ENCODE measurements around the gene DDAH2. TPM values are rescaled to one million over a fixed set of nuclear protein-coding genes. Genes with fewer than 3 reads are reported as not detected.
A peak's percentile ranks its signal among the peaks of the same experiment; 100 is the strongest.

DDAH2 gene
- total and polyA plus RNA-seq, 10 of the 15 experiments (the other 5 are each of a cell fraction or from before 2014, with no cell fraction given): 0.35 to 9.9 (median 6.2) TPM

DNA sequence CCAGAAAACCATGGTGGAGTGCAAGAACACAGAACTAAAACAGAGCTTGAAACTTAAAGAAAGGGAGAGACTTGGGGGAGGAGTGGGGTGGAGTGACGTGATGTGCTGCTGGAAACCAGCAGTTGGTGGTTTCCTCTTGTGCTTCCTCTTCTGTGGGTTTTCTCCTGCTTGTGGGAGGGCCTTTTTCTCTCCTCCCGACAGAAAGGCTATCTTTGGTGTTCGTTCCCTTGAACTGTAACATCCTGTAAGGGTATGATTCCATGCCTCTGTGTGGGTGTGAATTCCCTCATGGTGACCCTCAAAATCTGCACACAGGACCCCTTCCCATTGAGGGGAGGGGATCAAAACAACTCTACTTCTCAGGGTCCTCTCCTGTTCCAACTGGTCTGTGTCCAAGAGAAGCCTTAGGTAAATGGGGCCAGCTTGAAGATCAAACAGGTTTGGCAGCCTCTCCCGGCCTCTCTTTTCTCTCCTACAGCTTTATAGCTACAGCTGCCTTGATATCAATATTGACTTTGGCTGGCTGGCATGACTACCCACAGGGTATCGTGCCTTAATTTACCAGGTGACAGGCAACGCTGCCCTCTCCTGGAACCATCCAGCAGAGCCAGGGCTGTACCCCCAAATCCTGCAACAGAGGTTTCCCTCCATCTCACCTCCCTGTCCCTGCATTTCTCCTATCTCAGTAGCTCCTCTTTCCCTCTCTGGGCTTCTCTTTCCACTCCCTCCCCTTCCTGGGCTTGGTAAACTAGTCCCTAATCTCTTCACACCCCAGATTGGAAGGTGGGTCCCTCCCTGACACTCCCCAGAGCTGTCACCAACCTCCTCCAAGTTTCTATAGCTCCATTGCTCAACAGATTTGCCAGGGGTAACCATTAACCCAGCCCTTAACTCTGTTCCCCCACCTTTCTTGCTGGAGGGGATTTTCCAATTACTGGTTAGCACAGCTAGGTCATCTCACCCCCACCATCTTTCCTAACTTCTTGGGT, 9.2 kb upstream of the DDAH2 start (continued):
- TF ChIP-seq, protein P1, sequence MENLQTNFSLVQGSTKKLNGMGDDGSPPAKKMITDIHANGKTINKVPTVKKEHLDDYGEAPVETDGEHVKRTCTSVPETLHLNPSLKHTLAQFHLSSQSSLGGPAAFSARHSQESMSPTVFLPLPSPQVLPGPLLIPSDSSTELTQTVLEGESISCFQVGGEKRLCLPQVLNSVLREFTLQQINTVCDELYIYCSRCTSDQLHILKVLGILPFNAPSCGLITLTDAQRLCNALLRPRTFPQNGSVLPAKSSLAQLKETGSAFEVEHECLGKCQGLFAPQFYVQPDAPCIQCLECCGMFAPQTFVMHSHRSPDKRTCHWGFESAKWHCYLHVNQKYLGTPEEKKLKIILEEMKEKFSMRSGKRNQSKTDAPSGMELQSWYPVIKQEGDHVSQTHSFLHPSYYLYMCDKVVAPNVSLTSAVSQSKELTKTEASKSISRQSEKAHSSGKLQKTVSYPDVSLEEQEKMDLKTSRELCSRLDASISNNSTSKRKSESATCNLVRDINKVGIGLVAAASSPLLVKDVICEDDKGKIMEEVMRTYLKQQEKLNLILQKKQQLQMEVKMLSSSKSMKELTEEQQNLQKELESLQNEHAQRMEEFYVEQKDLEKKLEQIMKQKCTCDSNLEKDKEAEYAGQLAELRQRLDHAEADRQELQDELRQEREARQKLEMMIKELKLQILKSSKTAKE (IDR thresholded peaks at IDR 0.05; ENCODE audit: low read depth, poor library complexity, severe bottlenecking): peak; percentile 46
- TF ChIP-seq FOXM1 (IDR thresholded peaks at IDR 0.05; ENCODE audit: low read depth, low read length) (no peak), IKZF1 (conservative IDR thresholded peaks at IDR 0.05) (peak; percentile 98), RFX5 (IDR thresholded peaks at IDR 0.05; ENCODE audit: low read depth, low read length) (no peak), FOS (IDR thresholded peaks at IDR 0.05; ENCODE audit: borderline replicate concordance, extremely low read depth, insufficient read length) (no peak), TBL1XR1 (IDR thresholded peaks at IDR 0.05; ENCODE audit: low read depth, low read length) (no peak; the same call in 1 of the 2 replicates), TCF12 (IDR thresholded peaks at IDR 0.05; ENCODE audit: low read depth, low read length) (no peak), ZNF24 (IDR thresholded peaks at IDR 0.05) (peak; percentile 90), CHD2 (IDR thresholded peaks at IDR 0.05; ENCODE audit: borderline replicate concordance, low read depth, low read length) (peak; percentile 37; the same call in 1 of the 2 replicates), SMAD1 (IDR thresholded peaks at IDR 0.05; ENCODE audit: low read depth, partially characterized antibody) (peak; percentile 72), PAX5 (IDR thresholded peaks at IDR 0.05; ENCODE audit: borderline replicate concordance, low read depth, low read length) (0 out of 2 replicates have a peak, but pooled peaks have one; percentile 32), CREM (IDR thresholded peaks at IDR 0.05; ENCODE audit: low read depth) (peak; percentile 82), POLR2A (IDR thresholded peaks at IDR 0.05; ENCODE audit: low read depth, low read length) (peak; percentile 50), SIN3A (IDR thresholded peaks at IDR 0.05; ENCODE audit: low read depth, low read length) (peak; percentile 72; the same call in 1 of the 2 replicates), BHLHE40 (IDR thresholded peaks at IDR 0.05; ENCODE audit: borderline replicate concordance in 1 of 2, low read depth in 2 of 2, low read length in 1 of 2) (peak; percentile 20 to 54; a peak in 1 of 4 replicates), SPI1 (IDR thresholded peaks at IDR 0.05; ENCODE audit: borderline replicate concordance, insufficient read depth, low read depth, low read length) (peak; percentile 71)
- TF ChIP-seq, protein P2, sequence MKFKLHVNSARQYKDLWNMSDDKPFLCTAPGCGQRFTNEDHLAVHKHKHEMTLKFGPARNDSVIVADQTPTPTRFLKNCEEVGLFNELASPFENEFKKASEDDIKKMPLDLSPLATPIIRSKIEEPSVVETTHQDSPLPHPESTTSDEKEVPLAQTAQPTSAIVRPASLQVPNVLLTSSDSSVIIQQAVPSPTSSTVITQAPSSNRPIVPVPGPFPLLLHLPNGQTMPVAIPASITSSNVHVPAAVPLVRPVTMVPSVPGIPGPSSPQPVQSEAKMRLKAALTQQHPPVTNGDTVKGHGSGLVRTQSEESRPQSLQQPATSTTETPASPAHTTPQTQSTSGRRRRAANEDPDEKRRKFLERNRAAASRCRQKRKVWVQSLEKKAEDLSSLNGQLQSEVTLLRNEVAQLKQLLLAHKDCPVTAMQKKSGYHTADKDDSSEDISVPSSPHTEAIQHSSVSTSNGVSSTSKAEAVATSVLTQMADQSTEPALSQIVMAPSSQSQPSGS (IDR thresholded peaks at IDR 0.05; ENCODE audit: low read length): no peak
- TF ChIP-seq, protein P3, sequence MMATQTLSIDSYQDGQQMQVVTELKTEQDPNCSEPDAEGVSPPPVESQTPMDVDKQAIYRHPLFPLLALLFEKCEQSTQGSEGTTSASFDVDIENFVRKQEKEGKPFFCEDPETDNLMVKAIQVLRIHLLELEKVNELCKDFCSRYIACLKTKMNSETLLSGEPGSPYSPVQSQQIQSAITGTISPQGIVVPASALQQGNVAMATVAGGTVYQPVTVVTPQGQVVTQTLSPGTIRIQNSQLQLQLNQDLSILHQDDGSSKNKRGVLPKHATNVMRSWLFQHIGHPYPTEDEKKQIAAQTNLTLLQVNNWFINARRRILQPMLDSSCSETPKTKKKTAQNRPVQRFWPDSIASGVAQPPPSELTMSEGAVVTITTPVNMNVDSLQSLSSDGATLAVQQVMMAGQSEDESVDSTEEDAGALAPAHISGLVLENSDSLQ (IDR thresholded peaks at IDR 0.05): peak; percentile 48; the same call in 1 of the 2 replicates
- TF ChIP-seq, protein P4, sequence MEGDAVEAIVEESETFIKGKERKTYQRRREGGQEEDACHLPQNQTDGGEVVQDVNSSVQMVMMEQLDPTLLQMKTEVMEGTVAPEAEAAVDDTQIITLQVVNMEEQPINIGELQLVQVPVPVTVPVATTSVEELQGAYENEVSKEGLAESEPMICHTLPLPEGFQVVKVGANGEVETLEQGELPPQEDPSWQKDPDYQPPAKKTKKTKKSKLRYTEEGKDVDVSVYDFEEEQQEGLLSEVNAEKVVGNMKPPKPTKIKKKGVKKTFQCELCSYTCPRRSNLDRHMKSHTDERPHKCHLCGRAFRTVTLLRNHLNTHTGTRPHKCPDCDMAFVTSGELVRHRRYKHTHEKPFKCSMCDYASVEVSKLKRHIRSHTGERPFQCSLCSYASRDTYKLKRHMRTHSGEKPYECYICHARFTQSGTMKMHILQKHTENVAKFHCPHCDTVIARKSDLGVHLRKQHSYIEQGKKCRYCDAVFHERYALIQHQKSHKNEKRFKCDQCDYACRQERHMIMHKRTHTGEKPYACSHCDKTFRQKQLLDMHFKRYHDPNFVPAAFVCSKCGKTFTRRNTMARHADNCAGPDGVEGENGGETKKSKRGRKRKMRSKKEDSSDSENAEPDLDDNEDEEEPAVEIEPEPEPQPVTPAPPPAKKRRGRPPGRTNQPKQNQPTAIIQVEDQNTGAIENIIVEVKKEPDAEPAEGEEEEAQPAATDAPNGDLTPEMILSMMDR (IDR thresholded peaks at IDR 0.05 in 2 of 3, conservative IDR thresholded peaks at IDR 0.05 in 1 of 3; ENCODE audit: control insufficient read depth in 2 of 3, extremely low read depth in 1 of 3, insufficient read depth in 1 of 3, low read depth in 3 of 3, low read length in 3 of 3): peak; percentile 28 to 32 (median 30); a peak in 2 of 6 replicates
- TF ChIP-seq, protein P5, sequence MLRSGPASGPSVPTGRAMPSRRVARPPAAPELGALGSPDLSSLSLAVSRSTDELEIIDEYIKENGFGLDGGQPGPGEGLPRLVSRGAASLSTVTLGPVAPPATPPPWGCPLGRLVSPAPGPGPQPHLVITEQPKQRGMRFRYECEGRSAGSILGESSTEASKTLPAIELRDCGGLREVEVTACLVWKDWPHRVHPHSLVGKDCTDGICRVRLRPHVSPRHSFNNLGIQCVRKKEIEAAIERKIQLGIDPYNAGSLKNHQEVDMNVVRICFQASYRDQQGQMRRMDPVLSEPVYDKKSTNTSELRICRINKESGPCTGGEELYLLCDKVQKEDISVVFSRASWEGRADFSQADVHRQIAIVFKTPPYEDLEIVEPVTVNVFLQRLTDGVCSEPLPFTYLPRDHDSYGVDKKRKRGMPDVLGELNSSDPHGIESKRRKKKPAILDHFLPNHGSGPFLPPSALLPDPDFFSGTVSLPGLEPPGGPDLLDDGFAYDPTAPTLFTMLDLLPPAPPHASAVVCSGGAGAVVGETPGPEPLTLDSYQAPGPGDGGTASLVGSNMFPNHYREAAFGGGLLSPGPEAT (IDR thresholded peaks at IDR 0.05; ENCODE audit: low read depth): peak; percentile 82
